Measurements from ENCODE around the gene NPEPL1.

The NPEPL1 gene

DNA sequence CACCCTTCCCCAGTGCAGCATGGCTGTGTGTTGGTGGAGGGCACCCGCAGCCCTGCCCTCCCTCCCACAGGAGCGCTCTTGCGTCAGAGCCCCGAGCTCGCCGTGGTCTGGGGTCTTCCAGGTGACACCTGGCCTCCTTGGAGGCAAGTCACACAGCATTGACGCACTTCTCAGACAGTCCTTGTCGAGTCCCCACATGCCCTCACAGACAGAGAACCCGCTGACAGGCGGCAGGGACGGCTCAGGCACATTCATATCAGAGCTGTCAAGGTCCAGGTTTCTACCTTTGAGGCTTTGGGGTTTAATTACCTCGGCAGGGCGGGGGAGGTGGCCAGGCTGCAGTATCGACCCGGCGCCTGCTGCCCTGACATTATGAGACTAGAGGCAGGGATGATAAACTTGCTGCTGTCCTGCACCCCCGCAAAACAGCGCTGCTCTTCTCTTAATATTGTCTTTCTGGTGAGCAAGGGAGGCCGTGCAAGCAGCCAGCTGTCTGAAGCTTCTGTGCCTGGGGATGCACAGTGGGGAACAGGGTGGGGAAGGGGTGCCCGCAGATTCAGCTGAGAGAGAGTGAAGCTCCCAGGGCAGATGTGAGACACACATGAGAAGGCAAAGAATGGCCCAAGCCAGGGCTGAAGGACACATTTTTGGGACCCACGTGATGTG lies 4.7 kb downstream of the NPEPL1 start:
- H3K4me3 ChIP-seq (ENCODE audit: low read depth, low read length), result no peak overlapping the region
- CTCF ChIA-PET, result no interaction called here
- DNase-seq (ENCODE audit: low read depth, low spot score), result no peak
- TF ChIP-seq, protein P1, sequence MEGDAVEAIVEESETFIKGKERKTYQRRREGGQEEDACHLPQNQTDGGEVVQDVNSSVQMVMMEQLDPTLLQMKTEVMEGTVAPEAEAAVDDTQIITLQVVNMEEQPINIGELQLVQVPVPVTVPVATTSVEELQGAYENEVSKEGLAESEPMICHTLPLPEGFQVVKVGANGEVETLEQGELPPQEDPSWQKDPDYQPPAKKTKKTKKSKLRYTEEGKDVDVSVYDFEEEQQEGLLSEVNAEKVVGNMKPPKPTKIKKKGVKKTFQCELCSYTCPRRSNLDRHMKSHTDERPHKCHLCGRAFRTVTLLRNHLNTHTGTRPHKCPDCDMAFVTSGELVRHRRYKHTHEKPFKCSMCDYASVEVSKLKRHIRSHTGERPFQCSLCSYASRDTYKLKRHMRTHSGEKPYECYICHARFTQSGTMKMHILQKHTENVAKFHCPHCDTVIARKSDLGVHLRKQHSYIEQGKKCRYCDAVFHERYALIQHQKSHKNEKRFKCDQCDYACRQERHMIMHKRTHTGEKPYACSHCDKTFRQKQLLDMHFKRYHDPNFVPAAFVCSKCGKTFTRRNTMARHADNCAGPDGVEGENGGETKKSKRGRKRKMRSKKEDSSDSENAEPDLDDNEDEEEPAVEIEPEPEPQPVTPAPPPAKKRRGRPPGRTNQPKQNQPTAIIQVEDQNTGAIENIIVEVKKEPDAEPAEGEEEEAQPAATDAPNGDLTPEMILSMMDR (IDR thresholded peaks at IDR 0.05; ENCODE audit: insufficient read depth, low read length, missing control alignments), result no peak
- POLR2A ChIA-PET, result interaction anchor here (1.0 to 1.1 kb wide), 2 partner anchors 15 to 17 kb away, joined by 3 read pairs; no protein-coding TSS in a partner anchor

DNA sequence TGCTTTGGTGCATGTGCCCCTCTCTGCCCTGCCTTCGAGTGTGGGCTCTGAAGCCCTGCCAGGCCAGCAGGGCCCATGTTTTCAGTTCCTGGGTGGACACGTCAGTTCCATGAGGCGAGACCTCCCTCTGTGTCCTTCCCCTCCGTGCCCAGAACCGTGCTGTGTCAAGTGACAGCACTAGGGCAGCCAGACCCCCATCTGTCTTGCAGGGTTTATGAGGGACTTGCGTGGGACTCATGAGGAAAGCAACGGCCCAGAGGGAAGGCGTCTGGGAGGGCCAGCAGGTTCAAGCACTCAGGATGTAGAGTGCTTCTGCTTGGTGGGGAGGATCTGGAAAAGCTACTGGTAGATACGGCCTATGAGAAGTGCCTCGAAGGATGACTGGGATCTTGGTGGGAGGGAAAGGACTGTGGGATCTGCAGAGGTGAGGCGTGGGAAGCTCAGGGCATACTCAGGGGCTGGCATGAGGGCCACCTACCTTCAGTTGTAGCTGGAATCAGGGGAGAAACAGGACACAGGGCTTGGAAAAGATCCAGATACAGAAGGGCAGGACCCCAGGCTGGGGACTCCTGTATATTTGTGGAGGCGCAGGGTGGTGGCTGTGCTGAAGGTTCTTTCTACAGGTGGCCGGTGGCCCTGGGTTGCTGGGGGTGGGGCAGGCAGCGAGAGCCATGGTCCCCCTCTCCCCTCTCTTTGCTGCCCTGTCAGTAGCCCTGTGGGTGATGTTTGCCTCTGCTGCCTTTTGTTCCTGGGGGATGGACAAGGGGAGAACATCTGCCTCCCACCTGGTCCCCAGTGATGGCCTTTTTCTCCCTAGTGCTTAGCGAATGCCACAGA lies 5.5 kb downstream of the NPEPL1 start:
- POLR2A ChIA-PET, result no interaction called here
- no peak for DNase-seq (ENCODE audit: low read depth, low spot score)
- CTCF ChIA-PET, result no interaction called here
- TF ChIP-seq, protein P1 (IDR thresholded peaks at IDR 0.05; ENCODE audit: insufficient read depth, low read length, missing control alignments), result no peak
- no peak overlapping the region for H3K4me3 ChIP-seq (ENCODE audit: low read depth, low read length)

DNA sequence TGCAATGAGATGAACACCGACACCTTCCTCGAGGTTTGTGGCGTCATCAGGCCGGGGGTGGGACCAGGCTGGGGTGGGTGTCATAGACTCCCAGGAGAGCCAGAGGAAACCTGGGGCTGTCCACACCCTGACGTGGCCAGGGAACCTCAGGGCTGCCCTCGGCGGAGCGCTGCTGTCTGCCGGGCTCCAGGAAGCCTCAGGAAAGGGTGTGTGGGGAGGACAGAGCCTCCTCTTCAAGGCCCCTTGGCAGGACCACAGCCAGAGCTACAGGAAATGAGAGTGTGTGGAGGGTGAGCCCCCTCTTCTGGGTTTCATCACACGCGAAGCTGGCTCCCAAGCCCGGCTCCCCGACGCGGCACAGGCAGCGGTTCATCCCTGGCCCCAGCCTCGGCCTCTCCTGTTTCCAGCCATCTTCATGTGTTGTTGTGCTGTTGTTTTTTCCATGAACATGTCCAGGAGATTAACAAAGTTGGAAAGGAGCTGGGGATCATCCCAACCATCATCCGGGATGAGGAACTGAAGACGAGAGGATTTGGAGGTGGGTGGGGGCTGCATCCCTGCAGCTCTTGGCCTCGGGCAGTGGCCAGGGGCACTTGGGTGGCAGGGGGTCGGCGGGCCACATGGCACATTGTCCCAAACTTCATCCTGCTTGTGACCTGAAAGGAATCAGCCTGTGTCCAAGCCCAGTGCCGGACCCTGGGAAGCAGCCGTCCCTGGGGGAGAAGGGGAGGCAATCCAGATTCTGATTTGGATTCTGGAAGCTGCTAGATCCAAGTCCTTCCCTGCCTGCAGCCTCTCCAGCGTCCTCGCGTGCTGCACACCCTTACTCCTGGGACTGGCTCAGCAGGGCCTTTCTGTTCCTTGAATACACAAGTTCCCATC lies 6.4 kb downstream of the NPEPL1 start:
- ChIA-PET CTCF (interaction anchor here (2.2 kb wide), 1 partner anchor 13 kb away, joined by 5 read pairs; no protein-coding TSS in a partner anchor), POLR2A (no interaction called here)
- no peak overlapping the region for H3K4me3 ChIP-seq (ENCODE audit: low read depth, low read length)
- TF ChIP-seq, protein P1 (IDR thresholded peaks at IDR 0.05; ENCODE audit: insufficient read depth, low read length, missing control alignments), result no peak
- no peak for DNase-seq (ENCODE audit: low read depth, low spot score)

DNA sequence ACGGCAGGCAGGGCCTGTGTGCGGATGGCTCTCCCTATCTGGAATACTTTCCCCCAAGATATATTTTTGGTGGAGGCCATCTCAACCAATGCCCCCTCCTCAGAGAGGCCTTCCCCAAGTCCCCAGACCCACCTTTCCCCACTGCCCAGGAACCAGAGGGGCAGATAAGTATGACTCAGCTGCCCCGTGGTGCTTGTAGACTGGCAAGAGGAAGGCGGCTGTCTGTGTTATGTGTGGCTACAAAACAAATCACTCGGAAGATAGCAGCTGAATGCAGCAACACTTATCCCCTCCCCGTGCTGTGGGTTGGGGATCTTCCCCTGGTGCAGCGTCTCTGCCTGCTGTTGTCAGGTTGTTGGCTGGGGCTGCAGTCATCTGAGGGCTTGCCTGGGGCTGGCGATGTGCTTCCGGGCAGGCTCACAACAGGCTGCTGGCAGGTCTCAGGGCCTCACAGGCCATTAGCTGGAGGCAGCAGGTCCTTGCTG lies 7.1 kb downstream of the NPEPL1 start:
- POLR2A ChIA-PET, result no interaction called here
- CTCF ChIA-PET, result interaction anchor here (2.2 kb wide), 1 partner anchor 12 kb away, joined by 5 read pairs; no protein-coding TSS in a partner anchor
- no peak for DNase-seq (ENCODE audit: low read depth, low spot score)
- TF ChIP-seq, protein P1 (IDR thresholded peaks at IDR 0.05; ENCODE audit: insufficient read depth, low read length, missing control alignments), result no peak
- H3K4me3 ChIP-seq (ENCODE audit: low read depth, low read length), result no peak overlapping the region

DNA sequence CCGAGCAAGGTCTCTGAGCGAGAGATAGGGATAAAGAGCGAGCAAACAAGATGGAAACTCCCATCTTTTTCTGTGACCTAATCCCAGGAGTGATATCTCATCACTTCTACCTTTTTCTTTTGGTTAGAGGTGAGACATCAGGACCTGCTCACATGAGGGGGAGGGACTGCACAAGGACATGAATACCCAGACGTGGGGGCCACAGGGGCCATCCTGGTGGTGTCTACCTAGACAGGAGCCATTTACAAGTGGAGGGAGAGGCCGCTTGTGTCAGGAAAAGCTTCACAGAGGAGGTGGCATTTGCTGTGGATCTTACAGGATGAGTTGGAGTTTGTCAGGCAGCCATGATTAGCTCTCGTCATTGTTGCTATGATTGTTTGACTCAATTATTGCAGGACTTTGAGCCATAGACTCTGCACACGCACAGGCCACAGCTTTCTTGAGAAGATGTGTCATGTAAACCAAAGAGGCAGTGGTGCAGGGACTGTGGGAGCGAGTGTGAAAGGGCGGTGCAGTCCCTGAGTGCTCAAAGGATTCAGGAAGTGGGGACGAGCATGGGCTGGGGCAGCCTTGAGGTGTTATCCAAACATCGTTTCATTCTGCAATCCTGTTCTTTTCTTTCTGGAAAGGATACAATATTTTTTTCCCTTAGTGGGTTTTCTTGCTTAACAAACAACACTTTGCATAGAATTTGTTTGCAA lies 7.7 kb downstream of the NPEPL1 start:
- TF ChIP-seq, protein P1 (IDR thresholded peaks at IDR 0.05; ENCODE audit: insufficient read depth, low read length, missing control alignments), result no peak
- ChIA-PET CTCF (interaction anchor here (2.2 kb wide), 1 partner anchor 12 kb away, joined by 5 read pairs; no protein-coding TSS in a partner anchor), POLR2A (no interaction called here)
- H3K4me3 ChIP-seq (ENCODE audit: low read depth, low read length), result no peak overlapping the region
- DNase-seq (ENCODE audit: low read depth, low spot score), result no peak
